CD4-positive, alpha-beta T cell treated with Interleukin-21 for 1 hour (primary cell): ENCODE data around the gene ITPKB.

ENCODE experiments used
- DNase-seq: peaks from one replicate; pipeline ENCODE4 v3.0.0-alpha.2; 2020

Gene ITPKB

GRCh38 chr1:226663327-226663704, 75.8 kb downstream of the ITPKB start:
- DNase-seq: no peak

- DNase-seq: peak; percentile 87
Measured at GRCh38 chr1:226662642-226663326, 76.3 kb downstream of the ITPKB start.

- DNase-seq: no peak
Measured at GRCh38 chr1:226661965-226662364, 77.1 kb downstream of the ITPKB start.

- no peak for DNase-seq
Measured at GRCh38 chr1:226661271-226661670, 77.8 kb downstream of the ITPKB start.

DNA sequence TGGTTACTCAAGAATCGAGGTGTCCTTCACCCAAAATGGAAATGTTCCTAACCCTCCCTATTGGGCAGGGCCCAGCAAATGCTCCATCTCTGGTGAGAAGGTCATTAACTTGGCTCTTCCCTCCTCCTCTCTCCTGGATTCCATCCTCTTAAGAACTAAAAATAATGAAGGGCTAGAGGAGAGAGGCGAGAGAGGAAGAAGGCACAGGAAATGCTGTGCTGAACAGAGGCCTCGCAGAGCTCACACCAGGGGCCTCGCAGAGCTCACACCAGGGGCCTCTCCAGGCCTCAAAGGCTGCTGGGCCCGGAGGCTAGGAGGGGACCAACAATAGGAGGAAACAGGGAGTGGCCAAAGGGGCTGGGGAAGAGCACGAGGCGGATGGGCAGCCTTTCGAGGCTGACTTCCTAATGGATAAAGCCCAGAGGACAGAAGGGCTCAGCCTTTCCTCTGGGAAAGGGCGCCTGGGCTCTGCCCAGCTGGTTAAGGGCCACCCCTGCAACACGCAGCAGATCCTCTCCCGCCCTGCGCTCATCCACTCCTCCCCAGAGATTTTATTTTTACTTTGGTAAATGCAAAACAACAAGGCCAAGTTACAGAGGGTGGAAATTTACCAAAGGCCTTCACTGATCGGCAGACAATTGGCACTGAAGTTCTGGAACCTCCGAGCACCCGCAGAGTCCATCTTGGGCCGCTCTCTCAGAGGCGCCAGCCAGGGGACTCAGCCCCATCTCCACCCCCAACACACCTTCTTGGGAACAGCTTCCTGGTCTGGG, 78.5 kb downstream of the ITPKB start:
- DNase-seq: no peak

- DNase-seq: no peak
Measured at GRCh38 chr1:226659641-226660040, 79.4 kb downstream of the ITPKB start.

DNA sequence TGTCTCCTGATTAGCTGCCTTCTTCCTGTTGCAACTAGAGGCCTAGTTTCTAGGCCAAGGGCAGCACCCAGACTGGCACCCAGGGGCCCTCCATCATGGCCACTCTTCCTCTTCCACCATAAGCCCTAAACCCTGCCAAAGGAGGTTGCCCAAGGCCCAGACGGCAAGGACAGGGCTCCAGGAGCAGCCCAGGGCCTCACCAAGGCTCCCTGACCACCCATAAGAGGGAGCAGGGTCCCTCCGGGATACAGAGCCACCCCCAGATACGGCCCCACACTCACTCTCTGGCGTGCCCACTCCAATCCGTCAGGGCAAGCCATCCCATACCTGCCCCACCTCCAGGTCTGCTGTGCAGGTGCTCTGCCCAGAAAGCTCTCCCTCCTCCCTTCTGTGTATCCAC, 79.9 kb downstream of the ITPKB start:
- no peak for DNase-seq

- DNase-seq: no peak
Measured at GRCh38 chr1:226658546-226659125, 80.4 kb downstream of the ITPKB start.

- no peak for DNase-seq
Measured at GRCh38 chr1:226657895-226658545, 81.1 kb downstream of the ITPKB start.

- no peak for DNase-seq
Measured at GRCh38 chr1:226656601-226657277, 82.3 kb downstream of the ITPKB start.

DNA sequence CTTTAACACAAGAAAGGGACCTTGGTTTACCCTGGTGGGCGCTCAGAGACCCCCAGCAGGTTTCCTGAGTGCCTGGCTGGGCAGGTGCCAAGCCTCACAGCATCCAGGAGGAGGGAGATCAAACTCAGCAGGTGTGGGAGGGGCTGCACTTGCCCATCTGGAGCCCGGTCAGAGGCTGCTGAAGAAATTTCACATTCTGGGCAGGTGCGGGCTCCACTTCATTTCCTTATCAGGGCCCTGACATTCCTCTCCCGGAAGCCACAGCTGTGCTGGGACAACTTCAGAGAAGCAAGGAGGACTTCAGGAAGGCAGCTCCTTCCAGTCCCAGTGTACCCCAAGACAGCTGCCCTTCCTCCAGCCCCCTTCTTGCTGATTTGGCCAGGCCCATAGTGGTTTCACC, 82.9 kb downstream of the ITPKB start:
- DNase-seq: no peak

- DNase-seq: no peak
Measured at GRCh38 chr1:226655251-226656163, 83.6 kb downstream of the ITPKB start.

GRCh38 chr1:226654668-226655055, 84.4 kb downstream of the ITPKB start:
- DNase-seq: no peak

DNA sequence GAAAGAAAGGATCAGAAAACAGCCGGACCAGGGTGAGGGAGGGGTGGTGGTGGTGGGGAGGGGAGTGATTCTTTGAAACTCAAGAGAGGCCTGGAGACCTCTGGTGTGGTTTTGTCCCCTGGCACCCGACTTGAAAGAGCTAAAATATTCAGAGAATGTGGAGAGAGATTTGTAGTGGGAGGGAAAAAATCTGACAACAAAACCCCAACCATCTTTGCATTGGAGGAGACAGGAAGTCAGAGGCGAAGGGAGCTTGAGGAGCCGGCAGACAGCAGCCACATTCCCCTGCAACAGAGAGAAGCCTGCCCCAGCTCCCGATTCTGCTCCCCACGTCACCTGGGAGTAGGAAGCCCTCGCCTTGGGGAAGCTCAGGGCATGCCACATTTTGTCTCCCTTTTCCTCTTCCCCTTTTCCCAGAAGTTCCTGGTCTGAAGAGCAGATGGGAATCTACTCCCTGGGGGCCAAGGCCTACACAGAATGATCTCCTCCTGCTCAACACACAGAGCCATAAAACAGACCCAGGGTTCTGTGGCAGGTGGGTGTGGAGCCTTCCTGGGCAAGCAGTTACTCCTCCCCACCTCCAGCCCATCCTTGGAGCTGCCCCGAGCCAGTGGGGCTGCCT, 84.9 kb downstream of the ITPKB start:
- no peak for DNase-seq

DNA sequence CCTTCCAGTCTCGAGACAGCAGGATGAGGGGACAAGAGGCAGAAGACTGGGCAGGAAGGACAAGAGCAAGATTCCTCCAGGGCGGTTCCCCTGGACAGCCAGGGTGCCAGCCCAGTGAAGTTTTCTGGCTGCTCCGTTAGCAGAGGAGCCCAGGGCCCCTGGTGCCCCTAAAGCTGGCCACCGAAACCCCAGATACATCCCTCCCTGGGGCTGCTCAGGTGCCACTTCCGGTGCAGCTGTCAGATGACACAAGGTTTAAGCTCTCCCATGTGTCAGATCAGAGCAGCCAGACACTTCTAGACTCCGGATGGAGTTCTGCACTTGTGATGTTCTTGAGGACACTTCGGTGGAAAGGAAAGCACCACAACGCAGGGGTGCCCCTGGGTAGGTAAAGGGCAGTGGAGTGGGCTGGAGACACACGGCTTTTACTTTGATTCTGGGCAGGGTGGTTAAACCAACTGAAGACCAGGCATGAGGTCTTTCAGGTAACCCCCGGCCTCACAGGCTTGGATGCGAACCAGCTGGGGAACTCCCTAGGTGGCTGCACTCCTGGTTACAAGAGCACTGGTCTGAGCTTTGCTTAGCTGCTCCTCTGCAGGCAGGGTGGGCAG, 85.7 kb downstream of the ITPKB start:
- peak; percentile 81 for DNase-seq

DNA sequence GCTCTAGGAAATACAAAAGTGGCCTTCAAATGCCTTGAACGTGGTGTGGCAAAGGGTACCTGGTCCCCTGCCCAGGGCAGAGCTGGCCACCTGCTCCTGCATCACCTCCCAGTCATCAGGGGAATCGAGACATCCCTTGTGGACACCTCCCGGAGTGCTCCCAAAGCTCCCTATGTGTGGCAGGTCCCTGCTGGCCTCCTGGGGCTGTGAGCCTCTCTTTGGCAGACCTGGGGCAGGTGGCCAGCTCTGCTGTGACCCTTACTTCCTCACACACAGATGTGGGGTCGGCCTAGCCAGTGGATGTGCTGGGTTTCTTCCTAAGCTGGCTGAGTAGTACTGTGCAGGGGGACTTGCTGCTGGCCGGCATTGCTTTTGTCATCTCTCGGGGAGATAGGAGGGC, 86.5 kb downstream of the ITPKB start:
- no peak for DNase-seq

- no peak for DNase-seq
Measured at GRCh38 chr1:226651732-226652105, 87.4 kb downstream of the ITPKB start.

GRCh38 chr1:226651041-226651731, 87.9 kb downstream of the ITPKB start:
- no peak for DNase-seq

DNA sequence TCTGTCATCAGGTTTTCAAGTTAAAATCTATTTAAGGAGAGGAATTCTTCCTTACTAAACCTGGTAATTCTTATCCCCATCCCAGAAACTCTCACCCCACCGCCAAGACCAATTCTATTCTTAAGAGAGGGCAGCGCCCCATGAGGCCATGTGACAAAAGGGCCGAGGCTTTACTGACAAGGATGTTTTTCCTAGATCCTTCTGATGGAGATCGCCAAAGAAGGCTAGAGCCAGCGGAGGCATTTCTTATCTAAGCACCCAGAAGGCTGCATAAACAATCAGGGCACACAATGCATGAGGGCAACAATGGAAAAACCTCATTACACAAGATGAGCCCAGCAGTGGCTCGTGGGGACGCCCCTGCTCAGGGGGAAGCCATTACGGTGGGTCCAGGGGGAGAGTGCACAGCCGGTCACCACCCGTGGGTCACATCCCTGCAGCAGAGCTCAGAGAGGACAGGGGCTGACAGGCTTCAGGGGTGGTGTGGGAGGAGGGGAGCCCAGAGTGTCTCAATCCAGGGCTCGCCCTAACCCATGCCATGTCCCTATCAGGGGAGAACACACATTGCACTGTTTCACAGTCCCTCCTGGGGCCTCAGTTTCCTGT, 88.7 kb downstream of the ITPKB start:
- DNase-seq: no peak

DNA sequence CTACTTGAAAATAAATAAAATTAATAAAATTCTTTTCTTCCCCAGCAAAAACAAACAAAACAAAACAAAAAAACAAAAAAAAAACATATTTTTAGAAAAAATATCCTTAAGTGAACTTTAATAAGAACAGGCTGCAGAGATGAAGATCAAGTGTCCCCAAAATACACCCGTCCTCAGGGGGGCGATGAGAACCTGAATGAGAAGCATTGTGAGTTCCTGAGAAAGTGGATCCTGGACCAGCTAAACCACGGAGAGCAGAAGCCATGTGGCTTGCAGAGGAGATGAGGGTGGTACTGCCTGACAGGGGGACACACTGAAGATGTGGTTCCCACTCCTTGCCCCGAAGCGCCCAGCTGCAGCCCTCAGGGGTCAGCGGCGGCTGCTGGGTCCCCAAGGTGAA, 89.3 kb downstream of the ITPKB start:
- DNase-seq: peak; percentile 46
